Measurements from ENCODE around the gene CTDSPL. TPM values are rescaled to one million over a fixed set of nuclear protein-coding genes. Genes with fewer than 3 reads are reported as not detected.

The CTDSPL gene
- total RNA-seq, 2 donors from 2014 or later = 27.8 to 30.7 TPM

DNA sequence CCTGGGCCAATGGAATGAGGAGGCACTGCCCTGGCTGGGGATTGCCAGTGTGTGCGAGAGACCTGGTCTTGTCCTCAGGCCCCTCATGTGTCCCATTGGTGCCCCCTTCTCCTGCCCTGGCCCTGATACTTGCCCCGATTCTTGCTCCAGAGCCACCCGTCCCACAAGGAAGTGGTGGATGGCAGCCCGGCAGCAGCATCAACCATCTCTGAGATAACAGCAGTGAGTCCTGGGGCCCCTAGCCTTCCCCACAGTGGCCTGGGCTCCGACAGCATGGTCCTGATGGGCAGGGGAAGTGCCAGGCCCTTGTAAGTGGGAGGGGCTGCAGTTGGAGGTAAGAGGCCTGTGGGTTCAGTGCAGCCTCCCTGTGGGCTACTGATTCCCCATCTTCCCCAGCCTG is 144.4 kb downstream of the CTDSPL start:
- no peaks in the 10 kb centered on the region for H3K27me3 Mint-ChIP-seq (ENCODE audit: insufficient read depth)
- H3K9me3 Mint-ChIP-seq = no peaks in the 10 kb centered on the region

DNA sequence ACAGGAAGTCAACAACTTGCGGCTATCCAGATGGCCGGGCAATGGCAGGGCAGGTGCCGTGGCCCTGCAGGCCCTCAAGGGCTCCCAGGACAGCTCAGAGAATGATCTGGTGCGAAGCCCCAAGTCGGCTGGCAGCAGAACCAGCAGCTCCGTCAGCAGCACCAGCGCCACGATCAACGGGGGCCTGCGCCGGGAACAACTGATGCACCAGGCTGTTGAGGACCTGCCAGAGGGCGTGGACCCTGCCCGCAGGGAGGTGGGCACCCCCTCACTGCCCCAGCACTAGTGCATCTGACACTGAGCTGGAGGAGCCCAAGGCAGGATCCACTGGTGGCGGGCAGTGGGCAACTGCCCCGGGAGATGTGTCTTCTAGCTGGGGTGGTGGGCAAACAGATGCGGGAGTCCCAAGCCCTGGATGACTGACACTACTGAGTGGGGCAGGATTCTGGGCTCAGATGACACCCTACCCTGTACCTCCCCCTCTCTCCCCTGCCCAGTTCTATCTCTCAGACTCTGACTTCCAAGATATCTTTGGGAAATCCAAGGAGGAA is 144.8 kb downstream of the CTDSPL start:
- 88 to 96% methylated on average over 5 to 16 of the region's 16 CpGs for WGBS, 2 experiments (ENCODE audit: insufficient coverage in 1 of 2, insufficient read length in 1 of 2)
- no peaks in the 10 kb centered on the region for H3K9me3 Mint-ChIP-seq

More for the DNA sequence above, 144.4 kb downstream of the CTDSPL start:
- no peak for DNase-seq
- Mint-ChIP-seq H3K27ac (no peak overlapping the region), H3K4me1 (peaks cover 8% of the 10 kb centered on the region), H3K36me3 (ENCODE audit: low read depth) (peaks cover 39% of the 10 kb centered on the region), H3K4me3 (no peak overlapping the region)
- TF ChIP-seq, protein P1, sequence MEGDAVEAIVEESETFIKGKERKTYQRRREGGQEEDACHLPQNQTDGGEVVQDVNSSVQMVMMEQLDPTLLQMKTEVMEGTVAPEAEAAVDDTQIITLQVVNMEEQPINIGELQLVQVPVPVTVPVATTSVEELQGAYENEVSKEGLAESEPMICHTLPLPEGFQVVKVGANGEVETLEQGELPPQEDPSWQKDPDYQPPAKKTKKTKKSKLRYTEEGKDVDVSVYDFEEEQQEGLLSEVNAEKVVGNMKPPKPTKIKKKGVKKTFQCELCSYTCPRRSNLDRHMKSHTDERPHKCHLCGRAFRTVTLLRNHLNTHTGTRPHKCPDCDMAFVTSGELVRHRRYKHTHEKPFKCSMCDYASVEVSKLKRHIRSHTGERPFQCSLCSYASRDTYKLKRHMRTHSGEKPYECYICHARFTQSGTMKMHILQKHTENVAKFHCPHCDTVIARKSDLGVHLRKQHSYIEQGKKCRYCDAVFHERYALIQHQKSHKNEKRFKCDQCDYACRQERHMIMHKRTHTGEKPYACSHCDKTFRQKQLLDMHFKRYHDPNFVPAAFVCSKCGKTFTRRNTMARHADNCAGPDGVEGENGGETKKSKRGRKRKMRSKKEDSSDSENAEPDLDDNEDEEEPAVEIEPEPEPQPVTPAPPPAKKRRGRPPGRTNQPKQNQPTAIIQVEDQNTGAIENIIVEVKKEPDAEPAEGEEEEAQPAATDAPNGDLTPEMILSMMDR (conservative IDR thresholded peaks at IDR 0.05) = no peak
- 80 to 100% methylated on average over 1 to 5 of the region's 5 CpGs for WGBS, 2 experiments (ENCODE audit: insufficient coverage in 1 of 2, insufficient read length in 1 of 2)
- Histone ChIP-seq H3K27me3 (ENCODE audit: control insufficient read depth, insufficient read depth, low read length, poor library complexity, severe bottlenecking) (no peaks in the 10 kb centered on the region), H3K4me3 (ENCODE audit: low read length) (no peak overlapping the region), H3K4me1 (ENCODE audit: control insufficient read depth, insufficient read depth, low read length) (no peaks in the 10 kb centered on the region), H3K27ac (ENCODE audit: low read depth, low read length) (no peak overlapping the region), H3K9ac (ENCODE audit: extremely low read depth, low read length, poor library complexity, severe bottlenecking) (no peak overlapping the region), H3K9me3 (ENCODE audit: control insufficient read depth, low read length) (no peaks in the 10 kb centered on the region), H3K36me3 (ENCODE audit: control insufficient read depth, insufficient read depth, low read length) (peaks cover 6% of the 10 kb centered on the region)

DNA sequence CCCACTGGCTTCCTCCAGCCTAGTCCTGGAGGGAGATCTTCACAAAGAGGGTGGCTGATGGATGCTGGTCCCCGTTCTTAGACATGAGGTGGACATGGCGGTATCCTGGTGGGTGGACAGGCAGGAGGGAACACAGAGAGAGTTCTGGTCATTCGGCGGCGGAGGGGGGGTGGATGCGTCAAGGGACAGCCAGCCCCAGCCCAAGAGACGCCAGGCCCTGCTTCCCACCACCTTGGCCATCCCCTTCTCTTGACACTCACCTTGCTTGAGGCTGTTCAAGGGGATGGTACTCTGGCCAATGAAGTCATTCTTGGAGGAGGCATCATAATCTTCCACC is 146.0 kb downstream of the CTDSPL start:
- Mint-ChIP-seq H3K9me3 (no peaks in the 10 kb centered on the region), H3K27ac (no peak overlapping the region), H3K4me1 (peaks cover 17% of the 10 kb centered on the region), H3K36me3 (ENCODE audit: low read depth) (peaks cover 40% of the 10 kb centered on the region), H3K27me3 (ENCODE audit: insufficient read depth) (no peaks in the 10 kb centered on the region), H3K4me3 (no peak overlapping the region)
- Histone ChIP-seq H3K4me1 (ENCODE audit: control insufficient read depth, insufficient read depth, low read length) (no peaks in the 10 kb centered on the region), H3K27me3 (ENCODE audit: control insufficient read depth, insufficient read depth, low read length, poor library complexity, severe bottlenecking) (no peaks in the 10 kb centered on the region), H3K36me3 (ENCODE audit: control insufficient read depth, insufficient read depth, low read length) (peaks cover 10% of the 10 kb centered on the region), H3K27ac (ENCODE audit: low read depth, low read length) (no peak overlapping the region), H3K4me3 (ENCODE audit: low read length) (no peak overlapping the region), H3K9ac (ENCODE audit: extremely low read depth, low read length, poor library complexity, severe bottlenecking) (no peak overlapping the region), H3K9me3 (ENCODE audit: control insufficient read depth, low read length) (no peaks in the 10 kb centered on the region)
- DNase-seq = no peak
- TF ChIP-seq, protein P1 (conservative IDR thresholded peaks at IDR 0.05) = no peak
- WGBS, 2 experiments (ENCODE audit: insufficient coverage in 1 of 2, insufficient read length in 1 of 2) = 89 to 97% methylated on average over 6 to 7 of the region's 7 CpGs

More for the DNA sequence above, 144.8 kb downstream of the CTDSPL start:
- Histone ChIP-seq H3K9ac (ENCODE audit: extremely low read depth, low read length, poor library complexity, severe bottlenecking) (no peak overlapping the region), H3K27me3 (ENCODE audit: control insufficient read depth, insufficient read depth, low read length, poor library complexity, severe bottlenecking) (no peaks in the 10 kb centered on the region), H3K4me3 (ENCODE audit: low read length) (no peak overlapping the region), H3K9me3 (ENCODE audit: control insufficient read depth, low read length) (no peaks in the 10 kb centered on the region), H3K27ac (ENCODE audit: low read depth, low read length) (no peak overlapping the region), H3K36me3 (ENCODE audit: control insufficient read depth, insufficient read depth, low read length) (peaks cover 10% of the 10 kb centered on the region), H3K4me1 (ENCODE audit: control insufficient read depth, insufficient read depth, low read length) (no peaks in the 10 kb centered on the region)
- Mint-ChIP-seq H3K27me3 (ENCODE audit: insufficient read depth) (no peaks in the 10 kb centered on the region), H3K4me3 (no peak overlapping the region), H3K4me1 (peaks cover 12% of the 10 kb centered on the region), H3K36me3 (ENCODE audit: low read depth) (peaks cover 44% of the 10 kb centered on the region), H3K27ac (no peak overlapping the region)
- no peak for DNase-seq
- TF ChIP-seq, protein P1 (conservative IDR thresholded peaks at IDR 0.05) = no peak

All from endodermal cell (in vitro differentiated cells).